NCI-H2029 treated with DMSO at 0.1 percent for 48 hours (cell line): Measurements from ENCODE around the gene WSB1.

Experiments used
- DNase-seq: peaks from one replicate; lab custom pipeline; 2025; lab: John Stamatoyannopoulos, UW

Gene WSB1

GRCh38 chr17:27357236-27357635 lies 63.3 kb downstream of the WSB1 start:
- no peak for DNase-seq

GRCh38 chr17:27360507-27360906 lies 66.6 kb downstream of the WSB1 start:
- no peak for DNase-seq

GRCh38 chr17:27361695-27362094 lies 67.8 kb downstream of the WSB1 start:
- DNase-seq, result no peak

- no peak for DNase-seq
These were observed 68.6 kb downstream of the WSB1 start for GRCh38 chr17:27362503-27362902.

GRCh38 chr17:27362909-27363308 lies 69.0 kb downstream of the WSB1 start:
- no peak for DNase-seq

- DNase-seq, result no peak
These were observed 69.4 kb downstream of the WSB1 start for GRCh38 chr17:27363326-27363725.
